Hematopoietic multipotent progenitor cell treated with erythropoietin and hydrocortisone succinate and interleukin-3 and kit ligand, for 8 days (in vitro differentiated cells): ENCODE data around the gene TM2D3.

Experiments used
- DNase-seq: peaks from one replicate; pipeline ENCODE4 v3.0.0-alpha.2; 2015

TM2D3 gene

GRCh38 chr15:101620671-101621070 lies 31.5 kb downstream of the TM2D3 start:
- DNase-seq: no peak

DNA sequence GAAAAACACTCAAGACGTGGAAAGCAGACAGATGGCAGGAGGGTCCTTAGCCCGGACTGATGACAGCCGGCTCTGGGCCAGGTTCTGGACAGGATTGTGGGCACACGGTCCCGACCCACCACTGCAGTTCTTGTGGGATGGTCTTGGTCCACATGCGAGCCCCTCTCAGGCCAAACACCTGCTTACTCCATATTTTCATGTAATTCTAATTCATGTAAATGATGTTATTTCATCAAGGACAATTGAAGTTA lies 32.6 kb downstream of the TM2D3 start:
- DNase-seq: no peak

- DNase-seq: no peak
Observed at GRCh38 chr15:101618851-101619614, 33.1 kb downstream of the TM2D3 start.

- no peak for DNase-seq
Observed at GRCh38 chr15:101618076-101618475, 34.1 kb downstream of the TM2D3 start.

- no peak for DNase-seq
Observed at GRCh38 chr15:101617390-101617965, 34.7 kb downstream of the TM2D3 start.

GRCh38 chr15:101615986-101616848 lies 36.0 kb downstream of the TM2D3 start:
- no peak for DNase-seq

DNA sequence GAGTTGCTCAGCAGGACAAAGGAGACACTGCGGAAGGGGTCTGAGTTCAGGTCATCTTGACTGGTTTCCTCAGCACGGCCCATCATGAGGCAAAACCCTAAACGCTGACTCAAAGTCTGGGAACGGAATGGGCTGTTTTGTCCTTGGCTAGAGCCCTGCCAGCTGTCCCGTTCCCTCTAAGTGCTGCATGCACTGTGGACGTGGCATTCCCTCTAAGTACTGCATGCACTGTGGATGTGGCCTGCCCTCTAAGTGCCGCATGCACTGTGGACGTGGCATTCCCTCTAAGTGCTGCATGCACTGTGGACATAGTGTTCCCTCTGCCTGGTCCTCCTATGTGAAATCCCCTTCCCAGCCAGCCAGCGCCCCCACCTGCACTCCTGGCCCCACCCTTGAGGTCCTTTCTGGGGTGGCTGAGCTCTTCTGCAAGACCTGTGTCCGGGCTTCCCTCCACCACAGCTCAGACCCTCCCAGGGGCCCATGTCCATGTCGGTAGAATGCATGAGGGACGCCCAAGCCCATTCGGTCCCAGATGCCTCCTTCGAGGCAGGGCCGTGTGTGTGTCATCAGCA lies 36.7 kb downstream of the TM2D3 start:
- DNase-seq: no peak

GRCh38 chr15:101614761-101615160 lies 37.4 kb downstream of the TM2D3 start:
- DNase-seq: no peak

GRCh38 chr15:101614001-101614585 lies 38.1 kb downstream of the TM2D3 start:
- no peak for DNase-seq

GRCh38 chr15:101613130-101614000 lies 38.8 kb downstream of the TM2D3 start:
- DNase-seq: no peak

DNA sequence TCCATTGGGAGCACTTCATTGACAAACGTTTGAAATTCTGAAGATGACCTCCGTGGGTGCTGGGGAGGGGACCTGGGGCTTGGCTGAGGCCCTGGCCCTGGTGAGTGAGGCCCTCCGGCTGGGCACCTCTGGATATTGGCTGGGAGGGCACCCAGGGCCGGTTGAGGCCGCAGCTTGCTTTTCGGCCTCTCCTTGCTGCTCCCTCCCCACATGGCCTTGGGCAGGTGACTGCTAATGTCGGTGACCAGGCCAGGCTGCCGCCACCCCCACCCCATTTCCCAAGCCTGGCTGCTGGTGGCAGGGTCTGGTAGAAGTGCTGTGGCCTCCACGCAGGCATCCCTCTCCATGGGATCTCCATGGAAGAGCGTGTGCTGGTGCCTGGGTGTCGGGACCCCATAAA lies 39.5 kb downstream of the TM2D3 start:
- DNase-seq: no peak

DNA sequence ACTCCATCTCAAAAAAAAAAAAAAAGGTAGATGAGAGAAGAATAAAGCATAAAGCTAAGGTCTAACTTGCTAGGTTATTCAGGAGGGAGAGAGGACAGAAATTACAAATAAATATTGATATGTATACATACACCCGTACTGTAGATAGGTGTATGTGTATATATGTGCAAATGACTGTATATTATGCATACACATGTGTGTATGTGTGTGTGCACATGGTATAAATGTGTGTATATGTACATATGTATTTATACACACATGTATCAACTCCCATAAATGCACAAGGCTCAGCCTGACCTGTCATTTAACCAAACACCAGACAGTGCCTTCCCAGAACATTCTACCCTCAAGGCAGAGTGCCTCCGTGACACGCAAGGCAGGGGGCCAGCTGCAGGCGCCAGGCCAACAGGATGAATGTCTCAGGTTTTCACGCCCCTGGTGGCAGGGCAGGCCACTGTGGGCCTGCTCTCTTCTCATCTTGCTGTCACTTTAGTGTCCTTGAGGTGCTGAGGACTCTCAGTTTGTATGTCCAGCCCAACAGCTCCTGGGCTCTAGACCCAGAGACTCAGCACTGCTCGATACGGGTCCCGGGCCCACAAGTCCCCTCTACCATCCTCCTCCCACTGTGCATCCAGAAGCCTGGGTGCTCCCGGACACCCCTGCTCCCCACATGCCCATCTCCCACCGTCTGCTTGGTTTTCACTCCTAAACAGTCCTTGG lies 40.4 kb downstream of the TM2D3 start:
- DNase-seq: no peak

DNA sequence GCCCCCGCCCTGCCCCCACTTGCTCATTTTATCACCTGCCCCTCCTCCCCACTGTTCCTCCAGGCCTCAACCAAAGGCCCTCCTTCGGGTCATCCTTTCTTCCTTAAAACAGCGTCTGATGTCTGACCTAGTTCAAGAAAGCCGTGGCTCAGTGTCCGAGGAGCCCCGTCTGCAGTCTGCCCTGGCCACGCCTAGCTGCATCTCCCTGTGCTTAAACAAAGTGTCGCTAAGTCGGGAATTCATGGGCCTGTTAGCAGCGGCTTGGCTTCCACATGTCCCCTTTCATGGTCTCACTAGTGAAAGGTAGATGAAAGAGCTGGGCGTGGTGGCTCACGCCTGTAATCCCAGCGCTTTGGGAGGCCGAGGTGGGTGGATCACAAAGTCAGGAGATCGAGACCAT lies 41.2 kb downstream of the TM2D3 start:
- DNase-seq: no peak

GRCh38 chr15:101610611-101611000 lies 41.6 kb downstream of the TM2D3 start:
- DNase-seq: no peak

- DNase-seq: no peak
Observed at GRCh38 chr15:101609742-101610610, 42.2 kb downstream of the TM2D3 start.

DNA sequence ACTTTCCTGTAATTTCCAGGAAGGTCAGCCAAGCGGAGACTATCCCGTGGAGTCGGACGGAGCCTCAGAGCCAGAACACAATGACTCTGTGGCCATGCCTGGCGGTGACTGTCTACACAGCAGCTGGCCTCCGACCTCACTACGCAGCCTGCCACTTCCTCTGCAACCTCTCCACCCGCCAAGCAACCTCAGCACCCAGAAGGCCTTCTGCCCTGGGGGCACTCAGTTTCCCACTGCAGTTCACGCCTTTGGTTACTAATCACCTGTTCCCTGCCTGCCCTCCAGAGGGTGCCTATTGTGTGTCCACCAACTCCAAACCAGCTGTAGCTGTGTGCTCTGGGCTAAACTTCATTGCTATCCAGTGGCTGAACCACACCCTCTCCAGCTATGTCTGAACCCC lies 44.0 kb downstream of the TM2D3 start:
- DNase-seq: no peak

GRCh38 chr15:101607108-101607507 lies 45.1 kb downstream of the TM2D3 start:
- no peak for DNase-seq

GRCh38 chr15:101604124-101604874 lies 47.9 kb downstream of the TM2D3 start:
- DNase-seq: no peak

DNA sequence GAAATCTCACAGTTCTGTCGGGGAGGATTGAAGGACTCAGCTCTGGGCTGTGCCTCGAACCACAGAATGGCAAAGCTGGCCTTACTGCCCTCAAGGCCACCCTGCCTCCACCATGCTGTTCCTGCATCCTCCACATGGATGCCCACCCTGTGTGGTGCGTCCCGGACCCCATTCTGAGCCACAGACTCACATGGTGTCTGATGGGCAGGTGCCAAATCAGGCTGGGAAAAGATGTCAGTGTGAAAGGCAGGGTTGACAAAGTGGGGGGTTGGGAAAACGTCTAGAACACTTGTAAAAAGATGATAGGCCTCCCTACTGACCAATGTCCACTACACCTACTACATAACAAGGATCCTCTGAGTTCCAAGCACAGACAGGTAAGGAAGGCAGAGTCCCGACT lies 49.4 kb downstream of the TM2D3 start:
- DNase-seq: no peak

- no peak for DNase-seq
Observed at GRCh38 chr15:101600035-101600434, 52.1 kb downstream of the TM2D3 start.
